Activated CD8-positive, alpha-beta T cell treated with anti-CD3 and anti-CD28 coated beads for 36 hours (primary cell): ENCODE results near the gene UBE2C. TPM values are rescaled to one million over a fixed set of nuclear protein-coding genes. Genes with fewer than 3 reads are reported as not detected.

ENCODE experiments used
- ATAC-seq: fragments of 200-7000 bp; cut with Tn5 transposase; one replicate; pipeline ENCODE4 v1.10.0; 2021; ENCODE audit warnings: mild to moderate bottlenecking, moderate library complexity
- CTCF ChIA-PET: fragments of 350-600 bp; sonication (Branson Sonifier 250); formaldehyde crosslinking; loops from one replicate; lab custom pipeline; 2021; ENCODE audit warnings: antibody characterized with exemption; lab: Charles Lee
- POLR2A ChIA-PET: fragments of 350-600 bp; sonication (Branson Sonifier 250); formaldehyde crosslinking; loops from one replicate; lab custom pipeline; 2021; ENCODE audit warnings: antibody characterized with exemption; lab: Charles Lee
- DNase-seq: peaks from one replicate; pipeline ENCODE4 v3.0.0-alpha.2; 2020
- H3K27ac Mint-ChIP-seq: one replicate; pipeline ENCODE4 v1.8.0; 2021; ENCODE audit warnings: mild to moderate bottlenecking, mixed read lengths
- H3K27me3 Mint-ChIP-seq: one replicate; pipeline ENCODE4 v1.8.0; 2021; ENCODE audit warnings: mixed read lengths
- H3K36me3 Mint-ChIP-seq: one replicate; pipeline ENCODE4 v1.8.0; 2021; ENCODE audit warnings: low read depth, mixed read lengths
- H3K4me1 Mint-ChIP-seq: one replicate; pipeline ENCODE4 v1.8.0; 2021; ENCODE audit warnings: low read depth, mixed read lengths
- H3K4me3 Mint-ChIP-seq: one replicate; pipeline ENCODE4 v1.8.0; 2021; ENCODE audit warnings: mild to moderate bottlenecking, moderate library complexity, mixed read lengths
- H3K9me3 Mint-ChIP-seq: one replicate; pipeline ENCODE4 v1.8.0; 2021; ENCODE audit warnings: mixed read lengths
- intact Hi-C: fragments of 100-400 bp; cut with micrococcal nuclease; formaldehyde crosslinking; loops from one replicate; pipeline ENCODE4 v1.10.0; 2022
- total RNA-seq, 2 experiments: library from RNA; stranded (reverse); gene quantifications; one replicate each; pipeline ENCODE4 v1.2.3, GENCODE V29; 2021
- TF ChIP-seq, protein P1 (sequence below): fragments of 200-600 bp; IDR thresholded peaks from one replicate; pipeline ENCODE4 v1.8.0; 2022; ENCODE audit warnings: antibody characterized with exemption, mild to moderate bottlenecking

The UBE2C gene
- total RNA-seq, 2 experiments from 2014 or later, result 149 to 151 TPM

- peaks cover 51% of the 10 kb centered on the region for H3K36me3 Mint-ChIP-seq
- ChIA-PET CTCF (interaction anchor here (1.0 to 2.8 kb wide), 5 partner anchors 10 to 173 kb away, joined by 3 to 10 read pairs (median 5); no protein-coding TSS in a partner anchor), POLR2A (interaction anchor here (0.6 to 3.3 kb wide), 22 partner anchors 9 to 205 kb away, joined by 3 to 17 read pairs (median 4); partner anchors contain the start of genes ACOT8, CTSA, DNTTIP1 and NEURL2)
- DNase-seq (no peak), ATAC-seq (no peak)
- peak overlapping the region; percentile 83 for H3K27ac Mint-ChIP-seq
- peak overlapping the region; percentile 98 for H3K4me3 Mint-ChIP-seq
- H3K4me1 Mint-ChIP-seq, result peaks cover 16% of the 10 kb centered on the region
- H3K9me3 Mint-ChIP-seq, result no peaks in the 10 kb centered on the region
- intact Hi-C loops, result loop anchor here (5.0 kb wide), 1 partner anchor 44 kb away; the partner anchor contains the start of genes ACOT8 and ZSWIM3
- TF ChIP-seq, protein P1, sequence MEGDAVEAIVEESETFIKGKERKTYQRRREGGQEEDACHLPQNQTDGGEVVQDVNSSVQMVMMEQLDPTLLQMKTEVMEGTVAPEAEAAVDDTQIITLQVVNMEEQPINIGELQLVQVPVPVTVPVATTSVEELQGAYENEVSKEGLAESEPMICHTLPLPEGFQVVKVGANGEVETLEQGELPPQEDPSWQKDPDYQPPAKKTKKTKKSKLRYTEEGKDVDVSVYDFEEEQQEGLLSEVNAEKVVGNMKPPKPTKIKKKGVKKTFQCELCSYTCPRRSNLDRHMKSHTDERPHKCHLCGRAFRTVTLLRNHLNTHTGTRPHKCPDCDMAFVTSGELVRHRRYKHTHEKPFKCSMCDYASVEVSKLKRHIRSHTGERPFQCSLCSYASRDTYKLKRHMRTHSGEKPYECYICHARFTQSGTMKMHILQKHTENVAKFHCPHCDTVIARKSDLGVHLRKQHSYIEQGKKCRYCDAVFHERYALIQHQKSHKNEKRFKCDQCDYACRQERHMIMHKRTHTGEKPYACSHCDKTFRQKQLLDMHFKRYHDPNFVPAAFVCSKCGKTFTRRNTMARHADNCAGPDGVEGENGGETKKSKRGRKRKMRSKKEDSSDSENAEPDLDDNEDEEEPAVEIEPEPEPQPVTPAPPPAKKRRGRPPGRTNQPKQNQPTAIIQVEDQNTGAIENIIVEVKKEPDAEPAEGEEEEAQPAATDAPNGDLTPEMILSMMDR, result no peak
- H3K27me3 Mint-ChIP-seq, result no peaks in the 10 kb centered on the region
Observed at GRCh38 chr20:45813489-45813888, 1.0 kb downstream of the UBE2C start.

DNA sequence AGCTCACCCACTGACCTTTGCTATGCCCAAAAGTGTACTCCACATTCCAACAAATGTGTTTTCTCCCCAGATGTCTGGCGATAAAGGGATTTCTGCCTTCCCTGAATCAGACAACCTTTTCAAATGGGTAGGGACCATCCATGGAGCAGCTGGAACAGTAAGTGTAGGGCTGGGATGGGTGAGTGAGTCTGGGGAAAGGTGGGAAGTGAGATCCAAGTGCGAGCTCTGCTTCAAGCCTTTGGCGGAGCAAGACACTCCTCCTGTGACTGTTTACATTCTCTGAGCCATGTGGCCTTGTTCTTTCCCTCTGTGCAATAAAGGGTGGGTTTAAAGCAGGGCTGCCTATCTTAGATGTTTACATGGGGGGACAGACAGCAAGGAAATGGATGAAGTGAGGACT is 1.9 kb downstream of the UBE2C start:
- no peak for DNase-seq
- intact Hi-C loops, result loop anchor here (5.0 kb wide), 1 partner anchor 43 kb away; the partner anchor contains the start of genes ACOT8 and ZSWIM3
- ChIA-PET CTCF (interaction anchor here (1.4 to 2.8 kb wide), 2 partner anchors 15 to 38 kb away, joined by 3 to 10 read pairs; no protein-coding TSS in a partner anchor), POLR2A (interaction anchor here (0.5 to 3.3 kb wide), 10 partner anchors 9 to 203 kb away, joined by 3 to 17 read pairs (median 7); partner anchors contain the start of genes ACOT8, CTSA, NEURL2 and ZNF335)
- no peaks in the 10 kb centered on the region for H3K9me3 Mint-ChIP-seq
- H3K36me3 Mint-ChIP-seq, result peaks cover 46% of the 10 kb centered on the region
- no peak overlapping the region for H3K4me3 Mint-ChIP-seq
- peaks cover 16% of the 10 kb centered on the region for H3K4me1 Mint-ChIP-seq
- H3K27me3 Mint-ChIP-seq, result no peaks in the 10 kb centered on the region
- TF ChIP-seq, protein P1, result no peak
- H3K27ac Mint-ChIP-seq, result no peak overlapping the region
- no peak for ATAC-seq

- intact Hi-C loops, result no loop called here
- no peak for DNase-seq
- Mint-ChIP-seq H3K27ac (no peak overlapping the region), H3K27me3 (peaks cover 4% of the 10 kb centered on the region), H3K9me3 (no peaks in the 10 kb centered on the region), H3K4me1 (peaks cover 12% of the 10 kb centered on the region), H3K4me3 (no peak overlapping the region), H3K36me3 (peaks cover 30% of the 10 kb centered on the region)
- ChIA-PET POLR2A (interaction anchor here (1.2 to 1.3 kb wide), 4 partner anchors 10 to 152 kb away, joined by 3 to 5 read pairs (median 4); partner anchors contain the start of gene SNX21), CTCF (interaction anchor here (0.7 to 2.4 kb wide), 2 partner anchors 12 to 18 kb away, joined by 3 to 8 read pairs; no protein-coding TSS in a partner anchor)
- no peak for ATAC-seq
- TF ChIP-seq, protein P1, result no peak
Observed at GRCh38 chr20:45816951-45817350, 4.5 kb downstream of the UBE2C start.

DNA sequence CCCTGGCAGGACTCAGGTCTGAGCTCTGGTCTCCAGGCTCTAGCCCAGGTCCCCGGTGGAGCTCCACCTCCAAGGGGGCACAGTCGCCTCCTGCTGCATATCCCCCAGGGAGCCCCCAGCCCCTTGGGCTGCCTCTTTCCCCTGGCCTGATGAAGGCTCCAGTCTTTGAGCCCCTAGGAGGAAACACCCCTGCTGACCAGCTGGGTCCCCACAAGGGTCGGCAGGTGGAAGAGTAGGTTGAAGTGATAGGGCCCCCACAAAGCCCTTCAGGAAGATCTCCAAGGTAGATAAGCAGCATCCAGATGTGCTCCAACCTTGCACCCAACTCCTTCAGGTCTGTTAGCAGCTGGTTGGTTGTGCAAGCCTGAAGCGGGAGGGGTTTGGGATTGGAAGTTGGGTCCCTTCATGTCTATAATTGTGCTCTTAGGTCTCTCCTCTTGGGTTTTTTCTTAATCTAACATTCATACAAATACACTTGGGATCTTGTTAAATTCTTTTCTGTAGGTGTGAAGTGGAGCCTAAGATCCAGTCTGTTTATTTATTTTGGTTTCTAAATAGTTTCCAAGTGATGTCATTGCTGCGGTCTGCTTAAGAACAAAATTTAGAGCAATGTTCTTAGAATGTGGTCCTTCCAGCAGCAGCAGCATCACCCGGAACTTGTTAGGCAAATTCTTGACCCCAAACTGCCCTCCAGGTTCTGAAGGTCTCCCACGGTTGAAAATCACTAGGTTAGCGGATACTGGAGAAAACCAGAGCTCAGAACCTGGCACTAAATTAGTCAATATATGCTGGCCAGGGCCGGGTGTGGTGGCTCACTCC is 5.1 kb downstream of the UBE2C start:
- ATAC-seq (no peak), DNase-seq (no peak)
- Mint-ChIP-seq H3K4me3 (no peak overlapping the region), H3K27ac (no peak overlapping the region), H3K36me3 (peaks cover 26% of the 10 kb centered on the region), H3K27me3 (peaks cover 8% of the 10 kb centered on the region), H3K9me3 (no peaks in the 10 kb centered on the region), H3K4me1 (peaks cover 11% of the 10 kb centered on the region)
- TF ChIP-seq, protein P1, result no peak
- ChIA-PET CTCF (interaction anchor here (0.7 to 3.0 kb wide), 3 partner anchors 12 to 19 kb away, joined by 3 to 10 read pairs (median 8); no protein-coding TSS in a partner anchor), POLR2A (interaction anchor here (1.1 to 1.3 kb wide), 4 partner anchors 11 to 61 kb away, joined by 3 to 5 read pairs (median 4); partner anchors contain the start of gene SNX21)
- intact Hi-C loops, result no loop called here
